GM12878 (cell line): ENCODE data around the gene NIPAL3. TPM values are rescaled to one million over a fixed set of nuclear protein-coding genes. Genes with fewer than 3 reads are reported as not detected.
A peak's percentile ranks its signal among the peaks of the same experiment; 100 is the strongest.

ENCODE experiments used
- BMI1 ChIP-seq: fragments of 450-650 bp; IDR thresholded peaks from 2 replicates; pipeline ENCODE4 v1.6.1; 2016; ENCODE audit warnings: mild to moderate bottlenecking, moderate library complexity, borderline replicate concordance
- CREM ChIP-seq: IDR thresholded peaks from 2 replicates; pipeline ENCODE4 v1.6.1; 2014; ENCODE audit warnings: antibody characterized with exemption, low read depth
- E2F4 ChIP-seq: IDR thresholded peaks from 2 replicates; pipeline ENCODE4 v1.6.1; 2012; ENCODE audit warnings: low read depth, low read length, improper control_type of control experiment
- EGR1 ChIP-seq, 2 experiments: IDR thresholded peaks; 1 replicate in 1 of 2; 2 replicates in 1 of 2; pipeline ENCODE4 v1.6.1; 2011 to 2012; ENCODE audit warnings: low read depth in 2 of 2, low read length in 2 of 2, borderline replicate concordance in 1 of 2, mild to moderate bottlenecking in 1 of 2, moderate library complexity in 1 of 2
- ELK1 ChIP-seq: IDR thresholded peaks from 2 replicates; pipeline ENCODE4 v1.6.1; 2012; ENCODE audit warnings: low read depth, low read length, improper control_type of control experiment
- HDAC2 ChIP-seq: fragments of 200-600 bp; sonication (generic); IDR thresholded peaks from 2 replicates; pipeline ENCODE4 v1.6.1; 2017
- KAT2A ChIP-seq: conservative IDR thresholded peaks from 2 replicates; pipeline ENCODE4 v1.6.1; 2011; ENCODE audit warnings: low read depth, low read length; ENCODE audit not compliant: control insufficient read depth
- NFIC ChIP-seq: IDR thresholded peaks from 2 replicates; pipeline ENCODE4 v1.6.1; 2012; ENCODE audit warnings: low read depth, mild to moderate bottlenecking, inconsistent platforms, low read length, moderate library complexity
- NFYB ChIP-seq: IDR thresholded peaks from 2 replicates; pipeline ENCODE4 v1.6.1; 2011; ENCODE audit warnings: low read depth, mild to moderate bottlenecking, low read length, improper control_type of control experiment, moderate library complexity; ENCODE audit not compliant: insufficient read depth
- POLR2A ChIP-seq: IDR thresholded peaks from 2 replicates; pipeline ENCODE4 v1.6.1; 2011; ENCODE audit warnings: low read depth, mild to moderate bottlenecking, low read length
- RAD51 ChIP-seq: fragments of 450-650 bp; IDR thresholded peaks from 2 replicates; pipeline ENCODE4 v1.6.1; 2016; ENCODE audit warnings: moderate library complexity, mild to moderate bottlenecking, inconsistent platforms
- RBBP5 ChIP-seq: fragments of 200-600 bp; sonication (generic); conservative IDR thresholded peaks from 2 replicates; pipeline ENCODE4 v1.6.1; 2016
- REST ChIP-seq: IDR thresholded peaks from 2 replicates; pipeline ENCODE4 v1.6.1; 2012; ENCODE audit warnings: mild to moderate bottlenecking, low read depth, low read length
- SMC3 ChIP-seq: IDR thresholded peaks from 2 replicates; pipeline ENCODE4 v1.6.1; 2011; ENCODE audit warnings: low read length, improper control_type of control experiment, borderline replicate concordance
- SUZ12 ChIP-seq: fragments of 200-600 bp; sonication (generic); IDR thresholded peaks from one replicate; pipeline ENCODE4 v1.6.1; 2018; ENCODE audit warnings: antibody characterized with exemption, mild to moderate bottlenecking; ENCODE audit not compliant: unreplicated experiment
- TCF7 ChIP-seq: IDR thresholded peaks from 2 replicates; pipeline ENCODE4 v1.6.1; 2014; ENCODE audit warnings: antibody characterized with exemption, borderline replicate concordance
- ZBTB40 ChIP-seq: fragments of 450-650 bp; IDR thresholded peaks from 2 replicates; pipeline ENCODE4 v1.6.1; 2016; ENCODE audit warnings: mild to moderate bottlenecking, moderate library complexity, borderline replicate concordance
- ZNF207 ChIP-seq: fragments of 450-650 bp; IDR thresholded peaks from 2 replicates; pipeline ENCODE4 v1.6.1; 2014; ENCODE audit warnings: antibody characterized with exemption, mild to moderate bottlenecking, borderline replicate concordance
- ZNF622 ChIP-seq: fragments of 450-650 bp; IDR thresholded peaks from 2 replicates; pipeline ENCODE4 v1.6.1; 2017; ENCODE audit warnings: mild to moderate bottlenecking, inconsistent platforms
- ZSCAN29 ChIP-seq: fragments of 450-650 bp; IDR thresholded peaks from 2 replicates; pipeline ENCODE4 v1.6.1; 2017; ENCODE audit warnings: mild to moderate bottlenecking, moderate library complexity
- ZZZ3 ChIP-seq: IDR thresholded peaks from 2 replicates; pipeline ENCODE4 v1.6.1; 2011; ENCODE audit warnings: low read depth; ENCODE audit not compliant: control insufficient read depth, insufficient read length
- polyA plus RNA-seq, 11 experiments: library from polyadenylated mRNA; depleted of rRNA in 4 of 11; unstranded in 6 of 11; stranded (reverse) in 5 of 11; fragments of >200 nt; fragmentation: Nextera tagmentation in 4 of 11; fragmentation: Illumina TruSeq in 1 of 11; extraction: Ambion mirVana in 4 of 11; extraction: Trizol in 1 of 11; gene quantifications; 1 replicate in 1 of 11; 2 replicates in 10 of 11; pipeline versions ENCODE4 v1.2.1 to v1.2.3, GENCODE V29; 2011 to 2016; ENCODE audit warnings: inconsistent platforms in 2 of 11, missing spikeins in 2 of 11, low read depth in 1 of 11
- total RNA-seq, 4 experiments: library from RNA; depleted of rRNA in 3 of 4; stranded (reverse); fragments of >200 nt in 3 of 4; fragmentation: Illumina TruSeq in 1 of 4; extraction: Trizol in 1 of 4; gene quantifications; 2 replicates each; pipeline versions ENCODE4 v1.2.1 to v1.2.3, GENCODE V29; 2013 to 2021

NIPAL3 gene
- total and polyA plus RNA-seq, 10 of the 15 experiments (the other 5 are each of a cell fraction or from before 2014, with no cell fraction given) = 2.1 to 9.4 (median 4.2) TPM

GRCh38 chr1:24415334-24415909, at the start of gene NIPAL3 (continued):
- TF ChIP-seq ZBTB40 (no peak), HDAC2 (no peak), RBBP5 (no peak), NFIC (no peak), SMC3 (peak; percentile 53; the same call in 1 of the 2 replicates), ELK1 (peak; percentile 67), ZNF207 (no peak), TCF7 (no peak), SUZ12 (no peak), ZSCAN29 (no peak), CREM (no peak; the same call in 1 of the 2 replicates), BMI1 (no peak), ZZZ3 (no peak), EGR1 (IDR thresholded peaks at IDR 0.05; ENCODE audit: borderline replicate concordance in 1 of 2, low read depth in 2 of 2, low read length in 2 of 2) (no peak), E2F4 (0 out of 2 replicates have a peak, but pooled peaks have one; percentile 21), REST (no peak), NFYB (peak; percentile 96), POLR2A (peak; percentile 40; the same call in 1 of the 2 replicates), KAT2A (no peak), ZNF622 (peak; percentile 73), RAD51 (no peak)
